DMS 273 treated with DMSO at 0.1 percent for 48 hours (cell line): ENCODE measurements around the gene RGS13.

Source experiments
- DNase-seq: peaks from one replicate; lab custom pipeline; 2025; lab: John Stamatoyannopoulos, UW

The RGS13 gene

DNA sequence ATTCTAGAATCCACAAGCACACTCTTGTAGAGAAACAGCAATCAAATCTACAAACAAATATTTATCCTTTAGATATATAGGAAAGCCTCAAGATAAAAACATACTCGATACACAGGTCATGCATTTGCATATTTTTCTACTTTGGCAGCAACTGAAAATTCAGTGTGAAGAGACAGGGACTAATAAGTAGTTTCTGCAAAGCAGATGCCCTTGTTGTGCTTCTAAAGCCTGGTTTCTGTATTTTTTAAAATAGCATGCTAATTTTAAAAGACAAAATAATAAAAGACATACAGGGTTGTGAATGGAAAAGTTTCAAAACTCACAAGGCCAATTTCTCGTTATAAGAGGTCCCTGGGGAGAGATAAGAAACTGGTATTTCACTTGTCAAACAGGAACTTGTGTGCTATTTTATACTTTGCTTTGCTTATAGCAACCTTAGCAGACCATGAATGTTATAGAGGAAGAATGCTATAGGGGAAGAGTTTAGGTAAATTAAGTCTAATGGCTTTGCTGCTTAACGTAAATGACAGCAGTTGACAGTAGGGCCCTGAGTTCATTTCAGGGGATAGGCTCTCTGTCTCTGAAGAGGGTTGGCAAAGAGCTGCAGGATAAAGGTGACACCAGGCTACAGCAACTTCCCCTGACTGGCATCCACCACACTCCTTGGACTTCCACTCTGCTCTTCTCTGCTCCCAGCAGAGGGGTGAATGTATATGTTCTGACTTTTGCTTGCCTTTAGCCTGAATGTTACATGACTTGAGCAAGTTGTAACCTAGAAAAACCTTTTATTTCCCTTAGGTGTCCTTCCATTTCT lies 9.4 kb upstream of the RGS13 start:
- DNase-seq = no peak

DNA sequence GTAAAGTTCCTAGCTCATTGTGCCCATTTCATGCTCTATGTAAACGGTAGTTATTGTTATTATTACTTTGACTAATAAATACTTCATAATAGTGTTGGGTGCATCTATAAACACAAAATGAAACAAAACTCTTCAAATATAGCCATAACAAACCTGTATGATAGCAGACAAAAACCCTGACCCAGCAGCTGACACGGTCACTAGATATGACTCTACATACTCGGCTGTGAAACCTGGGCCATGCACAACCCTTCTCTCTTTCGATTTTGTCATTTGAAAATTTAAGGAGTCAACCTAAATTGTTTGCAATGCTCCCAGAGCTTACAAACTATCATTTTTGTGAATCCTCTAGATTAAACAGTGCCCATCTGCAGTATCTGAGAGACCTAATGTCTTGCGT lies 8.0 kb upstream of the RGS13 start:
- no peak for DNase-seq

DNA sequence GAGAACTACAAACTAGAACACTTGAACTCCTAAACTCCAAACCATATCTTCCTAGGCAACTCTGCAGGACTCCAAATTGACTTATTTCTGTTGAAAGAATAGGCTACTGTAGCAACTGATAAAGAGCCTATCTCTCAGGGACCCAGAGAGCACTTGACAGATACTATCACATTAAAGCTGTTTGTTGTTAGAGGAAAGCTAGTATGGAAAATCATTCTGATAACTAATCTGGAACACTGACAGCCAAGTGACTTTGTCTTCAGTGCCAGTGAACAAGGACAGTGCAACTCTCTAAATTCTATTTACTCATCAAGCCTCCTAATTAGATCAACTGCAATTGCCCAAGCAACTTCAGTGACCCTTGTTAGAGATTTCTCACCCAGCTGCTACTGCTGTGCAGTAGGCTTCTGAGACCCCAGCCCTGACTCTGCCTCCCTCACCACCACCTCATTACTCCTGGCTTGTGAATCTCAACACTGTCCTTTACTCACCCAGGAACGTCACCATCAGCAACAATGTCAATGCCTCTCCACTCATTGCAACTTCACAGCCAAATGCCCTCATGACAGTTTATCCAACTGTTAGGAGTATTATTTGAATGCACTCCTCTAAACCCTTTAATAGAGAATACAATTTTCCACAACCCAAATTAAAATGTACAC lies 7.4 kb upstream of the RGS13 start:
- DNase-seq = no peak

DNA sequence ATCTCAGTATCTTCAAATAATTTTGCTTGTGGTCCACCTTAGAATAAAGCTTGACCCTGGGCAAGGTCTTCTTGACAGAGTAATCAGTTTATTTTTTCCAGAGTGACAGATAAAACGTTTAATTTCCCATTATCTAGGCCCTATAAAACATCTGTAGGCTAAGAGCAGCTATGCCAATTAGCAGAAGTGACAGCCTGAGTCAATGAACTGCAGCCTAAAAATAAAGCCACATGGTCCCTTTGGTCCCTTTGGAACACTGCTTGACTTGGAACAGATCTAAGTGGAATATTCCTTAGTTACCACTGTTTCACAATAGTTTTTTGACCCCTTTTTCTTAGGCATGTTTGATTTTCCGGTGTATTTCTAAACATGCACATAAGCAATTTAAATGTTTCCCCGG lies 6.3 kb upstream of the RGS13 start:
- no peak for DNase-seq

GRCh38 chr1:192630521-192631287 lies 5.2 kb upstream of the RGS13 start:
- DNase-seq = no peak

GRCh38 chr1:192631749-192632148 lies 4.2 kb upstream of the RGS13 start:
- DNase-seq = no peak

- DNase-seq = no peak
Measured at GRCh38 chr1:192632188-192632587, 3.8 kb upstream of the RGS13 start.

- no peak for DNase-seq
Measured at GRCh38 chr1:192632641-192633532, 3.1 kb upstream of the RGS13 start.

- no peak for DNase-seq
Measured at GRCh38 chr1:192633533-192634253, 2.3 kb upstream of the RGS13 start.

- no peak for DNase-seq
Measured at GRCh38 chr1:192635041-192635440, 906 bp upstream of the RGS13 start.

DNA sequence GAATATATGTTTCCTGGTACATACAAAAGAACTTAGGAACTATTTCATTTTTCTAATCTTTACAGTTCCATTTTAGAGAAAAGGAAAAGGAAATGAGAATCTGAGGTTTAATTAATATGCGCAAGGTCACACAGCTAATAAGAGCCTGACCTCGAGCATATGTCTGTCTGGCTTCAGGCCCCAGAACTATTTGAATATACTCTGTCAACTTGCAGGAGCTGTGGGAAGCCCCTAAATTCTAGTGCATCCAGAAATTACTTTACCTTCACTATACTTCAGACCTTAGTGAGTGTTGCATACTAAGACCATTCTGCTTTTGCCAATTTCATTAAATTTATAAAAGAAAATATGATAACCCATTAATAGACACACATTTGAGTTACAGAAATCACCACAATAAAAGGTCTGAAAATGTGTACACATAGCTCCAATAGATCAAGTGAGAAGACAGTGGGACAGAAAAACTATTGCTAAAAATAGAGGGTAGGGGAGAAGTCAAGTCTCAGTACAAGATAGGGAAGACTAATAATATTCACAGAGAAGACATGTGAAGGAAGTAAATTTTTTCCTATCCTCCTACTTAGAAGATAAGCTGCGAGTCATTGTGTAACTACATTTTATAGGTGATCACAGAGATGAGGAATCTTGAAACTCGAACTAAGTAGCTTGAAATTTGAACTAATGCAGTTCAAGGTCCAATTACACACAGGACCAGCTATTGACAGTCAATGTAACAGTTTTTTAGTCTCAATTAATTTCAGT lies 3.8 kb downstream of the RGS13 start:
- no peak for DNase-seq

- no peak for DNase-seq
Measured at GRCh38 chr1:192652159-192652558, 16.2 kb downstream of the RGS13 start.

GRCh38 chr1:192654120-192654519 lies 18.2 kb downstream of the RGS13 start:
- no peak for DNase-seq

DNA sequence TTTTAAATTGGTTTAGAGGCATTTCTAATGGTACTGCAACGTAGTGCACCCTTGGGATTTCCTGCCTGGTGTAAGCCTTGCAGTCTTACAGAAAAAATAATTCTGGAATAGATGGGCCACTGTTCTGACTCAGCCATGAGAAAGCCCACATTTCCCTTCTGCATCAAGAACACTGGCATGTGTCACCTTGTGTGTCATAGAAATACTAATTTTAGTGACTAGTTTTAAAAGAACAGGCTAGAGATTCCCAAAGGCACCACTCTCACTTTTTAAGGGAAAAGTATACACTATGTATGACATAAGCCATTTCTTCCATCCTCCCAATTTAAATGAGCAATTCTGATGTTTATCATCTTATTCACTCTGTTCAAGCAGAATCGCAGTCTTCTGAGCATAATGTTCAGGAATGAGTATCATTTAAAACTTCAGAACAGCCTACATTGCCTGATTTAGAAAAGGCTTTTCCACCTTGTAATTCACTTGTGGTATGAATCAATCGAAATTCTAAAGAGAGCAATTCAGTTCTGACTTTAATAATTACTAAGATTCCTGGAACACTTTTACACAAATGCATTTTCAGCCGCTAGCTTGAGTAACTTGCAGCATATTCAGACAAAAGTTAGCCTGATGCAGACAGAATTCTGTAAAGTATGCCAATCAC lies 18.8 kb downstream of the RGS13 start:
- no peak for DNase-seq

GRCh38 chr1:192657760-192658159 lies 21.8 kb downstream of the RGS13 start:
- DNase-seq = no peak

GRCh38 chr1:192658255-192658654 lies 22.3 kb downstream of the RGS13 start:
- no peak for DNase-seq

DNA sequence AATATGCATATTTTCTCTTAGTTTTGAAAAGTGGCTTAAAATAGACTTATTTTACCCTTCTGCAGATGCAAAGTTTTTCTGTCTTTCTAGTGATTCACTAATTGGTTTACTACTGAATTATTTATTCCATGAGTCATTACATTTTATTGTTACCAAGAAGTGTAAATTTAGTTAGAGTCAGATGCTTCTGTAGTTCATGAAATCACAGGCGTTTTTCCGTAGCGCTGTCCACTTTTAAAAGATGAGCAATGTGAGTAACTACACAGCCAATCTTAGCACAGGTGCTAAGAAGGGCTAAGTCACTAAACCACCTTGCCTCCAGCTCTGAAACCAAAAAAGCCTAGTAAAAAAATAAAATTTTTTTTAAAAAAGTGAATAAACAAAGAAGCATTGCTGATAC lies 24.7 kb downstream of the RGS13 start:
- DNase-seq = no peak

DNA sequence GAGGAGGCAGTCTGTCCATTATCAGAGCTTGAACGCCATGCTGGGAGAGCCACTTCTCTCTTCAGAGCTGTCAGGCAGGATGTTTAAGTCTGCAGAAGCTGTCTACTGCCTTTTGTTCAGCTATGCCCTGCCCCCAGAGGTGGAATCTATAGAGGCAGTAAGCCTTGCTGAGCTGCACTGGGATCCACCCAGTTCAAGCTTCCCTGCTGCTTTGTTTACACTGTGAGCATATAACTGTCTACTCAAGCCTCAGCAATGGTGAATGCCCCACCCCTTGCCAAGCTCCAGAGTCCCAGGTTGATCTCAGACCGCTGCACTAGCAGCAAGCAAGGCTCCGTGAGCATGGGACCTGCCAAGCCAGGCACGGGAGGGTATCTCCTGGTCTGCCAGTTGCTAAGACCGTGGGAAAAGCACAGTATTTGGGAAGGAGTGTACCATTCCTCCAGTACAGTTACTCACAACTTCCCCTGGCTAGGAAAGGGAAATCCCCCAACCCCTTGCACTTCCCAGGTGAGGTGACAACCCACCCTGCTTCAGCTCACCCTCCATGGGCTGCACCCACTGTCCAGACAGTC lies 32.5 kb downstream of the RGS13 start:
- no peak for DNase-seq

GRCh38 chr1:192669174-192669573 lies 33.2 kb downstream of the RGS13 start:
- DNase-seq = no peak

- DNase-seq = no peak
Measured at GRCh38 chr1:192675716-192676115, 39.8 kb downstream of the RGS13 start.
